ENCODE results near the gene NBR1. TPM values are rescaled to one million over a fixed set of nuclear protein-coding genes. Genes with fewer than 3 reads are reported as not detected.

NBR1 gene
- total and polyA plus RNA-seq, 2 of the 8 experiments (the other 6 are each of a cell fraction or from before 2014, with no cell fraction given), result 13.5 to 36.0 TPM

- H2BK15ac ChIP-seq (ENCODE audit: low read length), result no peak overlapping the region
- no peaks in the 10 kb centered on the region for H3K79me1 ChIP-seq (ENCODE audit: low read depth, low read length)
- no peak overlapping the region for H3K4me2 ChIP-seq (ENCODE audit: insufficient read depth in 1 of 2, low read depth in 2 of 2, low read length in 2 of 2)
- peaks cover 0 to 19% (median 0%) of the 10 kb centered on the region in 4 experiments; a peak in 3 of 8 replicates for H3K36me3 ChIP-seq (ENCODE audit: control insufficient read depth in 2 of 4, insufficient read depth in 4 of 4, low read length in 3 of 4)
- H3K4ac ChIP-seq (replicated peaks; ENCODE audit: insufficient read length, low read depth, low read length), result no peak overlapping the region
- H2BK120ac ChIP-seq (replicated peaks; ENCODE audit: low read depth, low read length), result no peak overlapping the region
- H3K4me3 ChIP-seq (ENCODE audit: extremely low read depth in 1 of 4, insufficient read depth in 2 of 4, low read depth in 3 of 4, low read length in 4 of 4), result no peak overlapping the region
- H2AK5ac ChIP-seq (ENCODE audit: low read depth, low read length), result no peak overlapping the region
- H3K23me2 ChIP-seq (ENCODE audit: low read depth, low read length), result no peaks in the 10 kb centered on the region
- H4K5ac ChIP-seq (ENCODE audit: insufficient read length, low read depth, low read length), result no peak overlapping the region
- H3K79me2 ChIP-seq (ENCODE audit: control insufficient read depth in 1 of 2, insufficient read depth in 2 of 2, low read length in 2 of 2), result 0 out of 4 replicates have a peak, but pooled peaks cover 0 to 3% of the 10 kb centered on the region in 2 experiments
- H3K27me3 ChIP-seq (replicated peaks in 1 of 4; ENCODE audit: control insufficient read depth in 3 of 4, extremely low read depth in 1 of 4, insufficient read depth in 3 of 4, low read length in 3 of 4), result no peaks in the 10 kb centered on the region
- no peaks in the 10 kb centered on the region for H3K4me1 ChIP-seq (replicated peaks in 1 of 4; ENCODE audit: control insufficient read depth in 3 of 4, insufficient read depth in 4 of 4, low read length in 3 of 4)
- H3K9ac ChIP-seq (replicated peaks in 1 of 4; ENCODE audit: extremely low read depth in 1 of 4, low read depth in 3 of 4, low read length in 3 of 4), result no peak overlapping the region
- no peak overlapping the region for H3K23ac ChIP-seq (ENCODE audit: insufficient read length)
- no peak overlapping the region for H2BK12ac ChIP-seq (ENCODE audit: low read depth, low read length)
- H3K14ac ChIP-seq (ENCODE audit: insufficient read length), result no peak overlapping the region
- H2AFZ ChIP-seq (ENCODE audit: low read length), result no peak overlapping the region
- CTCF ChIA-PET (ENCODE audit: partially characterized antibody), result interaction anchor here (0.6 to 1.4 kb wide), 5 partner anchors 10 to 112 kb away, joined by 3 to 4 read pairs (median 4); no protein-coding TSS in a partner anchor
- H2BK20ac ChIP-seq (ENCODE audit: low read length), result no peak overlapping the region
- H4K8ac ChIP-seq (ENCODE audit: extremely low read depth, insufficient read depth, low read length), result no peak overlapping the region
- FAIRE-seq, result no peak
- no peak overlapping the region for H2BK5ac ChIP-seq (ENCODE audit: low read depth, low read length)
- no peak overlapping the region for H4K91ac ChIP-seq (replicated peaks; ENCODE audit: insufficient read length, low read length)
- no peak overlapping the region for H3K18ac ChIP-seq (ENCODE audit: extremely low read depth, low read length)
- no peak for DNase-seq (ENCODE audit: low read depth in 1 of 2, low spot score in 2 of 2)
- no peaks in the 10 kb centered on the region for H4K20me1 ChIP-seq (replicated peaks in 1 of 2; ENCODE audit: control insufficient read depth in 1 of 2, insufficient read depth in 2 of 2, low read length in 2 of 2)
- H3K27ac ChIP-seq (ENCODE audit: low read depth, low read length), result no peak overlapping the region
- 94% methylated on average over 19 of the region's 19 CpGs; no CpG with 5 or more reads in 1 of the 2 experiments for WGBS, 2 experiments (ENCODE audit: extremely low coverage in 1 of 2, insufficient coverage in 1 of 2, insufficient read length in 1 of 2, insufficient replicate concordance in 2 of 2, low coverage in 1 of 2, low lambda C conversion rate in 2 of 2, missing lambda C conversion rate in 1 of 2)
- H3K9me3 ChIP-seq (ENCODE audit: insufficient read depth in 2 of 2, low read depth in 1 of 2, low read length in 1 of 2), result peaks cover 0 to 6% of the 10 kb centered on the region in 2 experiments; a peak in 1 of 4 replicates
- no peak overlapping the region for H3K56ac ChIP-seq (replicated peaks; ENCODE audit: insufficient read length, low read depth, low read length)
- POLR2A ChIA-PET (ENCODE audit: partially characterized antibody), result interaction anchor here (1.2 to 1.3 kb wide), 2 partner anchors 67 to 114 kb away, joined by 3 read pairs; no protein-coding TSS in a partner anchor
- TF ChIP-seq MAFK (IDR thresholded peaks at IDR 0.05; ENCODE audit: low read depth, low read length), result no peak
- no peak for TF ChIP-seq SIRT6 (IDR thresholded peaks at IDR 0.05; ENCODE audit: low read length)
- no peak for TF ChIP-seq POLR2AphosphoS5 (IDR thresholded peaks at IDR 0.05; ENCODE audit: low read depth, low read length)
- no peak for TF ChIP-seq RFX5 (IDR thresholded peaks at IDR 0.05; ENCODE audit: borderline replicate concordance, low read depth, low read length)
- no peak for TF ChIP-seq BACH1 (IDR thresholded peaks at IDR 0.05; ENCODE audit: low read length)
- TF ChIP-seq CEBPB (IDR thresholded peaks at IDR 0.05; ENCODE audit: low read depth, low read length), result no peak
- no peak for TF ChIP-seq TBP (IDR thresholded peaks at IDR 0.05; ENCODE audit: low read depth, low read length)
- no peak for TF ChIP-seq ATF2 (IDR thresholded peaks at IDR 0.05; ENCODE audit: low read length)
- no peak for TF ChIP-seq TCF12 (IDR thresholded peaks at IDR 0.05; ENCODE audit: low read depth, low read length)
- peak in 2 of 3 experiments; percentile 21 to 22; a peak in 2 of 4 replicates for TF ChIP-seq CTCF (IDR thresholded peaks at IDR 0.05; ENCODE audit: control extremely low read depth in 1 of 3, insufficient read depth in 1 of 3, low read depth in 1 of 3, low read length in 3 of 3)
These were observed 35.6 kb upstream of the NBR1 start for GRCh38 chr17:43135454-43135819.
